ENCODE measurements around the gene EBF3.

EBF3 gene

GRCh38 chr10:129811208-129811607, 152.9 kb downstream of the EBF3 start:
- Histone ChIP-seq H3K9ac (no peak overlapping the region), H3K27me3 (ENCODE audit: insufficient read depth, low read depth) (no peaks in the 10 kb centered on the region), H3K27ac (no peak overlapping the region), H2AFZ (ENCODE audit: low read depth) (no peak overlapping the region), H3K36me3 (ENCODE audit: insufficient read depth) (no peaks in the 10 kb centered on the region), H3K4me3 (IDR thresholded peaks at IDR 0.05; ENCODE audit: insufficient read depth, low read depth, low read length) (no peak overlapping the region), H3K4me2 (no peak overlapping the region), H4K20me1 (ENCODE audit: insufficient read depth) (no peaks in the 10 kb centered on the region), H3K79me2 (ENCODE audit: insufficient read depth, low read depth) (no peaks in the 10 kb centered on the region), H3K4me1 (ENCODE audit: low read depth, poor library complexity, severe bottlenecking) (no peaks in the 10 kb centered on the region)
- no peak for TF ChIP-seq CTCF (conservative IDR thresholded peaks at IDR 0.05; ENCODE audit: low read depth, low read length)

GRCh38 chr10:129809841-129810240, 154.2 kb downstream of the EBF3 start:
- Histone ChIP-seq H3K4me3 (IDR thresholded peaks at IDR 0.05; ENCODE audit: insufficient read depth, low read depth, low read length) (no peak overlapping the region), H3K4me2 (no peak overlapping the region)

GRCh38 chr10:129809431-129809830, 154.6 kb downstream of the EBF3 start:
- TF ChIP-seq CTCF (conservative IDR thresholded peaks at IDR 0.05; ENCODE audit: low read depth, low read length): no peak
- Histone ChIP-seq H3K9ac (no peak overlapping the region), H3K27ac (no peak overlapping the region), H2AFZ (ENCODE audit: low read depth) (no peak overlapping the region), H3K36me3 (ENCODE audit: insufficient read depth) (no peaks in the 10 kb centered on the region), H3K27me3 (ENCODE audit: insufficient read depth, low read depth) (no peaks in the 10 kb centered on the region), H3K4me2 (no peak overlapping the region), H3K4me3 (IDR thresholded peaks at IDR 0.05; ENCODE audit: insufficient read depth, low read depth, low read length) (no peak overlapping the region), H3K79me2 (ENCODE audit: insufficient read depth, low read depth) (no peaks in the 10 kb centered on the region), H4K20me1 (ENCODE audit: insufficient read depth) (no peaks in the 10 kb centered on the region), H3K4me1 (ENCODE audit: low read depth, poor library complexity, severe bottlenecking) (no peaks in the 10 kb centered on the region)

More at GRCh38 chr10:129809841-129810240, 154.2 kb downstream of the EBF3 start:
- Histone ChIP-seq H3K27ac (no peak overlapping the region), H3K79me2 (ENCODE audit: insufficient read depth, low read depth) (no peaks in the 10 kb centered on the region), H3K4me1 (ENCODE audit: low read depth, poor library complexity, severe bottlenecking) (no peaks in the 10 kb centered on the region), H3K36me3 (ENCODE audit: insufficient read depth) (no peaks in the 10 kb centered on the region), H3K27me3 (ENCODE audit: insufficient read depth, low read depth) (no peaks in the 10 kb centered on the region), H4K20me1 (ENCODE audit: insufficient read depth) (no peaks in the 10 kb centered on the region), H2AFZ (ENCODE audit: low read depth) (no peak overlapping the region), H3K9ac (no peak overlapping the region)
- TF ChIP-seq CTCF (conservative IDR thresholded peaks at IDR 0.05; ENCODE audit: low read depth, low read length): no peak

- Histone ChIP-seq H2AFZ (ENCODE audit: low read depth) (no peak overlapping the region), H3K9ac (no peak overlapping the region), H3K4me2 (no peak overlapping the region), H3K4me1 (ENCODE audit: low read depth, poor library complexity, severe bottlenecking) (no peaks in the 10 kb centered on the region), H3K27me3 (ENCODE audit: insufficient read depth, low read depth) (no peaks in the 10 kb centered on the region), H3K4me3 (IDR thresholded peaks at IDR 0.05; ENCODE audit: insufficient read depth, low read depth, low read length) (no peak overlapping the region), H3K79me2 (ENCODE audit: insufficient read depth, low read depth) (no peaks in the 10 kb centered on the region), H3K27ac (no peak overlapping the region), H4K20me1 (ENCODE audit: insufficient read depth) (no peaks in the 10 kb centered on the region), H3K36me3 (ENCODE audit: insufficient read depth) (no peaks in the 10 kb centered on the region)
- no peak for TF ChIP-seq CTCF (conservative IDR thresholded peaks at IDR 0.05; ENCODE audit: low read depth, low read length)
Measured at GRCh38 chr10:129808092-129808983, 155.7 kb downstream of the EBF3 start.

Data from KMS-11 (cell line).